ENCODE results near the gene TSGA10. TPM values are rescaled to one million over a fixed set of nuclear protein-coding genes. Genes with fewer than 3 reads are reported as not detected.
"Not testable (repeated sequence)": the region's sequence is repeated elsewhere in the genome, so short reads cannot be mapped to it uniquely, and the experiment has no call there.

Gene TSGA10
- total RNA-seq, 1 donor from 2014 or later: 5.9 TPM

GRCh38 chr2:99081891-99082290 lies 72.9 kb downstream of the TSGA10 start:
- intact Hi-C loops (cut with micrococcal nuclease): loop anchor here (10.0 kb wide), 1 partner anchor 253 kb away; the partner anchor contains the start of genes EIF5B and TXNDC9

DNA sequence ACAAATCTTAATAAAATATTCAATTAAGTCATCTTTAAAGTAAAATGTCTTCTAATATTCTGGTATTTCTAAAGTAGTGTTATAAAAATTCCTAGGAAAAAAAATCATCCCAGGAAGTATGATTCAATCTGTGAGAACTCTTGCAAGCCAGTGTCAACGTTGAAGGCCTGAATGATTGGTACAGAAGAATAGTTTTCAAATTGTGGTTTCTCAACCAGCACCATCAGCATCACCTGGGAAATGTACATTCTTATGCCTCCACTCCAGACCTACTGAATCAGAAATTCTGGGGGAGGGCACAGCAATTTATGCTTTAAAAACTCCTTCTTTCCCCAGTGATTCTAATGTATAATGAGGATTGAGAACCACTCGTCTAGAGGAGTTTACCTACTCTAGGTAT lies 75.5 kb downstream of the TSGA10 start:
- intact Hi-C loops (cut with micrococcal nuclease): no loop called here

GRCh38 chr2:99072551-99072950 lies 82.2 kb downstream of the TSGA10 start:
- intact Hi-C loops (cut with micrococcal nuclease): no loop called here

GRCh38 chr2:99067871-99068625 lies 86.7 kb downstream of the TSGA10 start:
- intact Hi-C loops (cut with micrococcal nuclease): loop anchor here (2.0 to 5.0 kb wide), 4 partner anchors 131 to 655 kb away; partner anchors contain the start of gene CRACDL

GRCh38 chr2:99066075-99066958 lies 88.4 kb downstream of the TSGA10 start:
- intact Hi-C loops (cut with micrococcal nuclease): loop anchor here (1.0 to 5.0 kb wide), 9 partner anchors 113 to 654 kb away; partner anchors contain the start of genes COA5, CRACDL, REV1 and UNC50

- intact Hi-C loops (cut with micrococcal nuclease): not testable (repeated sequence)
Measured at GRCh38 chr2:99049187-99049586, 105.6 kb downstream of the TSGA10 start.

DNA sequence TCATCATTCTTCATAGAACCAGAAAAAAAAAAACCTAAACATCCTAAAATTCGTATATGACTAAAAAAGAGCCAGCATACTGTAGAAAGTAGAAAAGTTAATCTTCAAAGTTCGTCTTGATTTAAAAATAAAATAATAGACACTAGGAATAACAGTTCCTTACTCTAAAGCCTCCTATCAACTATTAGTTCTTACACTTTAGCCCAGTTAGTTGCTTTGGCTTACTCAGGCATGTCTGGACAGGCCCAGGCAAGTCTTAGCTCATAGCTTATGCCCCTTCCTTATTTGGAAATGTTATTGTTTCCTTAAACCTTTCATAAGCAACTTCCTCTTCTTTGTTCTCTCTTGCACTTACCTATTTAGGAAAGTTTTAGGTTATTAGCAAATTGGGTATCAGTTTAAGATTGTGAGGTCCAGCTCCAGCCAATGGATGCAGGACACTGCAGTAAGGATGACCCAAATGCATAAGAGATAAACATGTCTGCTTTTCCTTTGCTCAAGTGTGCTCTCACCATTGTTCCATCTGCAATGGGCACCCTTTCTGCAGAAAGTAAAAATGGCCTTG lies 113.9 kb downstream of the TSGA10 start:
- intact Hi-C loops (cut with micrococcal nuclease): not testable (repeated sequence)

DNA sequence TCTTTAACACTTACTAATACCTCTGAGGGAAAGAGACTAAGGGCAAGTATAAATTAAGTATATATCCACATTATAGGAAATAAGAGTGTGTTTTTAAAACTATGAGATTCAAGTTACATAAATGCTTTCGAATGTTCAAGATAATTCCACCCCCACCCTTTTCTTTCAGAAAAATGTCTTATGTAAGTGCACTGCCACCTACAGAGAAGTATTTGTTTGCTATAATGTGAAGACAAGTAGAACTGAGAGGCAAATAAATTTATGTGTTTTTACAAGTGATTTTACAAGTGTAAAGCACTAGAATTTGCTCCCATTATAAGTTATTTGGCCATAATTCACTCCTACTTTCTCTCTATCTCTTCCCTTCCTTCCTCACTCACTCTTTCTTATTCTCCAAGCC lies 118.8 kb downstream of the TSGA10 start:
- intact Hi-C loops (cut with micrococcal nuclease): no loop called here

DNA sequence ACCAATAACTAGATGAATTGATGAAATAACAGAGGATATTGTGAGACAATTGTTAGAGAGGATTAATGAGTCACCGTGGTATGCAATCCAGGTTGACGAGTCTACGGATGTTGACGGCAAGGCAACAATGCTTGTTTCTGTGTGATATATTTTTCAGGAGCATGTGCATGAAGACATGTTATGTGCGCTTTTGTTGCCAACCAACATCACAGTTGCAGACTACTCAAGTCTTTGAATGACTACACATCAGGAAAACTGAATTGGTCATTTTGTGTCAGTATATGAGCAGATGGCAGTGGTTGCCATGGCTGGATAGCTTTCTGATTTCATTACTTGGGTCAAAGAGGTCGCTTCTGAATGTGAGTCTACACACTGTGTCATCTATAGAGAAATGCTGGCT lies 122.0 kb downstream of the TSGA10 start:
- intact Hi-C loops (cut with micrococcal nuclease): no loop called here

DNA sequence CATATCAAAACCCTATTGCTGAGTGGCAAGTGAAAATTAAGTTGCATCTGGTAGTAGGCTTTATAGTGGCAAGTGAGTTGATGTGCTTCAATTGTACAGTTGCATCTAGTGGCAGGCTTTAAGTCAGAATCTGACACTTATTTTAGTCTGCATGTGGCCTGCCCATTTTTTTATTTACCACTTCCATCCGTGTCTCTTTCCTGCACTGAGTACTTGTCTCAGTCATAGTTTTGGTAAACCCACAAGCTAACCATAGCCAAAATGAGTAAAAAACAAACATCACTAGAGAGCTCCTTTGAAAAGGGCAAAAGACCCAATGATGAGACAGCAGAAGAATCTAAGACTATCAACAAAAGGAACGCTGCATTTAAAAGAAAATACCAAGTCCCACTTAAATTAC lies 122.7 kb downstream of the TSGA10 start:
- intact Hi-C loops (cut with micrococcal nuclease): no loop called here

DNA sequence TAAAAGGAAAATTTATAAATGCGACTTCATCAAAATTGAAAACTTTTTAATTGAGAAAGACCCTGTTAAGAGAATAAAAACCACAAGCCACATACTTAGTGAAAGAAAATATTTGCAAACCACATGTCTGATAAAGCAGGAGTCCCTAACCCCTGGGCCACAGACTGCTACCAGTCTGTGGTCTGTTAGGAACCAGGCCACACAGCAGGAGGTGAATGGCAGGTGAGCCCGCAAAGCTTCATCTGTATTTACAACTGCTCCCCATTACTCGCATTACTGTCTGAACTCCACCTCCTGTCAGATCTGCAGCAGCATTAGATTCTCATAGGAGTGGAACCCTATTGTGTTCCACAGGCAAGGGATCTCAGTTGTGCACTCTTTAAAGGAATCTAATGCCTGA lies 123.3 kb downstream of the TSGA10 start:
- intact Hi-C loops (cut with micrococcal nuclease): no loop called here

DNA sequence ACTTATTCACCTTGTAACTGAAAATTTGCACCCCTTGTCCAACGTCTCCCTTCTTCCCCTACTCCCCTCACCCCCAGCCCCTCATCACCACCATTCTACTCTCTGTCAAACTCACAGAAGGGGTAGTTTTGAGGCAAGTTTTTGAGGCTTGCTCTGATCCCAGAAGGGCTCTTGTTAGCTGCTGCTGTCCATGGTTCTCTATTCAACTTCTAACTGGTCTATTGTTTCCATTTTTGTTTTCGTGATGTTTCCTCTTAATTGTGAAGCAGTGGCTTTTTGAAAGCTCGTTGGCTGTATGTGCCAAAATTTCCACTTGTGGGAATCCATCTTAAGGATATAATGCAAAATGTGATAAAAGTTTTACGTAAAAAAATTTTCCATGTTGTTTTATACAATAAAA lies 126.2 kb downstream of the TSGA10 start:
- intact Hi-C loops (cut with micrococcal nuclease): no loop called here

- intact Hi-C loops (cut with micrococcal nuclease): no loop called here
Measured at GRCh38 chr2:99027856-99028255, 126.9 kb downstream of the TSGA10 start.

- intact Hi-C loops (cut with micrococcal nuclease): no loop called here
Measured at GRCh38 chr2:99000708-99001107, 154.0 kb downstream of the TSGA10 start.

GRCh38 chr2:98988695-98989094 lies 166.0 kb downstream of the TSGA10 start:
- intact Hi-C loops (cut with micrococcal nuclease): not testable (repeated sequence)

DNA sequence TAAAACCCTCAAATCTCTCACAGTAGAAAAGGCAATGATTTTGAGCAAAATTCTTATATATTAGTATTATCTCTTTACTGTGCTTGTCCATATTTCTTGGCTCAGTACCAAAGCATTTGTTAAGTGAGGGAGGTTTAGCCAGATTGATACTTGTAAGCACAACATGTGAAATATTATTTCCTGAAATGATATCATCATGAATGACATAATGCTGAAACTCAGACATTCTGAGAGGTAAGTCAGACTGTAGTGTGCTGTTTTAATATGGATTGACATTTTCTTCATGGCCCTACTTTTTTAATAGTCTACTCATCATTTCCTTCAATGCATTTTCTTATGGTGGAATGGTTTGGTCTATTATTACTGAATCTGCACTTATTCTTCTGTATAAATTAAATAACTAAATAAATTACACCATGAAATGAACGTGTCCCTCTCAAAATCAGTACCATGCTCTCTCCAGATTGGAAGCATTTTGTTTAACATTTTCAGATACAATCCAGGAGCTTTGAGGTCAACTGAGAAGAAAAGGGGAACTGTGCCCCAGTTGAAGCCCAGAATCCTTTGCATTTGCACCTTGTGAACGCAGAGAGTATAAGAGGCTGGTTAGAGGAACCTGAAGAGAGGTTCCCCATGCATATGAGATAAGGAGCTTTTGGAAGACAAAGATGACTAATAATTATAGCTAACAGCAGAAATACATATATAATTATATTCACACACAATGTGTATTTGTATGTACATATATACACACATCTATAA lies 168.7 kb downstream of the TSGA10 start:
- intact Hi-C loops (cut with micrococcal nuclease): no loop called here

GRCh38 chr2:98975611-98976010 lies 179.1 kb downstream of the TSGA10 start:
- intact Hi-C loops (cut with micrococcal nuclease): no loop called here

DNA sequence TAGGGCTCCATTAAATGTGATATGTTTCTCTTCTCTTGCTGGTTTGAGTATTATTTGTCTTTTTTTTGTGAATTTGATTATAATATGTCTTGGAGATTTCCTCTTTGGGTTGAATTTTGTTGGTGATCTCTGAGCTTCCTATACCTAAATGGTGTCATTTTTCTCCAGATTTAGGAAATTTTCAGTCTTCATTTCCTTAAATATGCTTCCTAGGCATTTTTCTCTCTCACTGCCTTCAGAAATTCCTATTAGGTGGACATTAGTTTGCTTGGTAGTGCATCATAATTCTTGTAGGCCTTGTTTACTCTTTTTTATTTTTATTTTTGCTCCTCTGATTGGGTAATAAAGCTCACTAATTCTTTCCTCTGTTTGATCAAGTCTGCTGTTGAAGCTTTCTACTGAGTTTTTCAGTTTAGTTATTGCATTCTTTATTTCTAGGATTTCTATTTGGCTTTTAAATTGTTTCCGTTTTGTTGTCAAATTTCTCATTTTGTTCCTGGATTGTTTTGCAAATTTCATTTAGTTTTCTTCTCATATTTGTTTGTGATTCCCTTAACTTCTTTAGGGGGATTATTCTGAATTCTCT lies 182.1 kb downstream of the TSGA10 start:
- intact Hi-C loops (cut with micrococcal nuclease): no loop called here

DNA sequence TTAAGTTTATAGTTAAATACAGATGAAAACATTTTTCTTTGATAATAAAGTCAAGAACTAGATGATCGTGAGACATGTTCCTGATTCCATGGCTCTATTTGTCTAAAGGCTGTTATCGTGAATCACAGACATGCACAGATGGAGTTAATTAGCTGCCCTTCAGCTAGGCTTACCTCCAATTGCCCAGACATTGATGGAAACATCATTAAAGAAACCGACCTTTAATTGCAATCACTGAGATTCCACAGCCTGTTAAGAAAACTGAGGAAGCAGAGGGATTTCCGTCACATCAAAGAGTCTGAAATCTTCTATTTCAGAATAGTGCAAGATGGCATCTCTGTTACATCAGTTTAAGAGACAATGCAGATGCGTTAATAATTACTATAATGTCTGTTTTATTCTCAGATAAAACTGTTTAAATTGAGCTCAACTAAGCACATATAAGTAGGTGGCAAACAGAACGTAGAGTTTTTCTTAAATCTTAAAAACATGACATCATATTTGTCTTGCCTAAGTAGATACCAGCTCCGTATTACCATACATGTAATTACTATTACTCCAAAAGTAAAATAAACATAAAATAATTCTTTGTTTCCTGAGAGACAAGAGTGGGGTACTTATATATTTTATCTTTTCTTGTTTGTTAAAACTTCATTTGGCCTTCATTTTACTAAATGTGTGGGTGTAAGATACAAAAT lies 194.8 kb downstream of the TSGA10 start:
- intact Hi-C loops (cut with micrococcal nuclease): no loop called here

DNA sequence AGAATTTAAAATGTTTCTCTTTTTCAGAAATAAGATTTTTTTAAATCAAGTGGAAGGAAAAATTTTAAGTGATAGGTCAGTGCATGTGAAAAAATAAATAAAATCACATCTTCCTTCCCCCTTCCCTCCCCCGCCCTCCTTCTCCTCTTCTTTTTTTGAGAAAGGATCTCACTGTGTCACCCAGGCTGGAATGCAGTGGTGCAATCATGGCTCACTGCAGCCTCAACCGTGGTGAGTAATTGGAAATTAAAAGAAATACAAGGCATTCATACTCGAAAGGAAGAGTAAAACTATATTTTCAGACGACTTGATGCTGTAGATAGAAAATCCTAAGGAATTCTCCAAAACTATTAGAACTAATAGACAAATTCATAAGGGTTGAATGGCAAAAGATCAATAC lies 201.8 kb downstream of the TSGA10 start:
- intact Hi-C loops (cut with micrococcal nuclease): no loop called here
